Measurements from ENCODE around the gene RUNX1. TPM values are rescaled to one million over a fixed set of nuclear protein-coding genes. Genes with fewer than 3 reads are reported as not detected.

Gene RUNX1
- total and polyA plus RNA-seq, 10 of the 15 experiments (the other 5 are each of a cell fraction or from before 2014, with no cell fraction given): 0.90 to 15.2 (median 4.1) TPM

DNA sequence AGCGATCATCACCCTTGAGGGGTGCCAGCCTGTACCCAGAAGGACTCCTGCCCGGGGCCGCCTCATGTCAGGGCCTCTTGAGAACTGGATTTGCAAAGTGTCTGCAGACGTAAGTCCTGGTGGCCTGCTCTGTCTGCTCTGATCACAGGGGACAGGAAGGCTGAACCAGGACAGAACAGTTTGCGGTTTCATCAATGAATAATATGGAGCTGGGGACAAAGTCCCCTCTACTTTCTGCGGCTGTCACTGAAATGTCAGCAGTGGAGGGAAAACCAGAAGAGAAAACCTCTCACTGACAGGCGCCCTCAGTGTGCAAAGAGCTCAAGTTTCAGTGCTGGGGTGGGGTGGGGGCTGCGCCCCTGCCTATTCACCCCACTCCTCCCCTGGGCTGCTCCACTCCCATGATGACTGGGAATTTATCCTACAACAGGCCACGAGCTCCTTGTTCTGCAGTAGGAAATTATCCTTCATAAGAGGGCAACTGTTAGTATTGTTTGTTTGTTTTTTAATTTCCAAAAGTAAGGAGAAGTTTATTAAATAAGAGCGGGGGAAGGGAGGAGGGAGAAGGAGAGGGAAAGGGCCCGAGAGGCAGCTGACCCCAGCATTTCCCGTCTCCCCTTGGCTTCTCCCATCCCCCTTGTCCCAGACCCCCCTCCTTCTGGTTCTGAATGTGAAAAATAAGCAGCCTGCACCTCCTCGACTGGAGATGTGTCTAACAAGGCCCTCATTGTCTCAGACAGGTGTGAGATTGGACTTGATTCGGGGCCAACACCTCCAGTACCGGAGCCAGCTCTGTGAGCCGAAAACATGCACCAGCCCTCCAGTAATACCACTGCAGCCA lies 231.1 kb downstream of the RUNX1 start:
- ATAC-seq (no peak), FAIRE-seq (no peak)
- no peaks in the 10 kb centered on the region; a peak in 1 of 4 replicates for H3K36me3 ChIP-seq (ENCODE audit: control insufficient read depth in 2 of 2, insufficient read depth in 2 of 2, low read length in 1 of 2)

GRCh38 chr21:34815831-34816705 lies 233.0 kb downstream of the RUNX1 start:
- Histone ChIP-seq H3K27me3 (replicated peaks in 1 of 2; ENCODE audit: control insufficient read depth in 2 of 2, insufficient read depth in 2 of 2, low read length in 1 of 2) (no peaks in the 10 kb centered on the region; a peak in 1 of 4 replicates), H4K20me1 (ENCODE audit: control insufficient read depth, insufficient read depth) (no peaks in the 10 kb centered on the region; the same call in 1 of the 2 replicates), H3K79me2 (ENCODE audit: control insufficient read depth, insufficient read depth, low read length) (no peaks in the 10 kb centered on the region), H2AFZ (ENCODE audit: control insufficient read depth, low read depth, low read length) (no peak overlapping the region), H3K4me1 (ENCODE audit: control insufficient read depth, insufficient read depth, low read length) (no peaks in the 10 kb centered on the region), H3K36me3 (ENCODE audit: control insufficient read depth in 2 of 2, insufficient read depth in 2 of 2, low read length in 1 of 2) (no peaks in the 10 kb centered on the region; a peak in 1 of 4 replicates), H3K9me3 (replicated peaks; ENCODE audit: control insufficient read depth, insufficient read depth, low read length) (no peaks in the 10 kb centered on the region), H3K4me2 (ENCODE audit: control insufficient read depth, insufficient read depth) (no peak overlapping the region), H3K4me3 (no peak overlapping the region), H3K9ac (ENCODE audit: control insufficient read depth, insufficient read depth, low read length) (no peak overlapping the region), H3K27ac (ENCODE audit: control insufficient read depth, insufficient read depth) (no peak overlapping the region)
- no TSS peak for BruUV-seq (replicated peaks)
- RAD21 ChIA-PET (ENCODE audit: unreplicated experiment): no interaction called here
- in situ Hi-C loops (cut with MboI): no loop called here
- TF ChIP-seq FOS (IDR thresholded peaks at IDR 0.05; ENCODE audit: borderline replicate concordance, extremely low read depth, insufficient read length) (no peak), CBX5 (IDR thresholded peaks at IDR 0.05; ENCODE audit: low read depth) (no peak), EZH2 (IDR thresholded peaks at IDR 0.05; ENCODE audit: borderline replicate concordance, control insufficient read depth, low read depth, low read length) (no peak), IRF4 (IDR thresholded peaks at IDR 0.05; ENCODE audit: low read depth, low read length) (no peak), TCF3 (IDR thresholded peaks at IDR 0.05; ENCODE audit: borderline replicate concordance, insufficient read depth, low read depth, low read length) (no peak)
- intact Hi-C loops (cut with micrococcal nuclease; ENCODE audit: unreplicated experiment): no loop called here
- CTCF ChIA-PET: no interaction called here
- no peak for DNase-seq (ENCODE audit: low read depth, low spot score)
- WGBS (ENCODE audit: insufficient coverage, insufficient replicate concordance, low lambda C conversion rate, missing lambda C conversion rate): 36% methylated on average over 9 of the region's 9 CpGs
- POLR2A ChIA-PET: no interaction called here
- SMC1A ChIA-PET (ENCODE audit: uncharacterized antibody, unreplicated experiment): interaction anchor here (1.0 to 1.8 kb wide), 2 partner anchors 9 to 13 kb away, joined by 3 to 6 read pairs; no protein-coding TSS in a partner anchor
- FAIRE-seq: no peak
- ATAC-seq: no peak

More for the DNA sequence above, 231.1 kb downstream of the RUNX1 start:
- Histone ChIP-seq H4K20me1 (ENCODE audit: control insufficient read depth, insufficient read depth) (no peaks in the 10 kb centered on the region; the same call in 1 of the 2 replicates), H3K27me3 (replicated peaks in 1 of 2; ENCODE audit: control insufficient read depth in 2 of 2, insufficient read depth in 2 of 2, low read length in 1 of 2) (no peaks in the 10 kb centered on the region; a peak in 1 of 4 replicates), H3K79me2 (ENCODE audit: control insufficient read depth, insufficient read depth, low read length) (no peaks in the 10 kb centered on the region), H2AFZ (ENCODE audit: control insufficient read depth, low read depth, low read length) (no peak overlapping the region), H3K9ac (ENCODE audit: control insufficient read depth, insufficient read depth, low read length) (no peak overlapping the region), H3K9me3 (replicated peaks; ENCODE audit: control insufficient read depth, insufficient read depth, low read length) (no peaks in the 10 kb centered on the region), H3K4me2 (ENCODE audit: control insufficient read depth, insufficient read depth) (no peak overlapping the region), H3K4me3 (no peak overlapping the region), H3K27ac (ENCODE audit: control insufficient read depth, insufficient read depth) (no peak overlapping the region), H3K4me1 (ENCODE audit: control insufficient read depth, insufficient read depth, low read length) (no peaks in the 10 kb centered on the region)
- WGBS (ENCODE audit: insufficient coverage, insufficient replicate concordance, low lambda C conversion rate, missing lambda C conversion rate): 77% methylated on average over 14 of the region's 16 CpGs
- CTCF ChIA-PET: no interaction called here
- RAD21 ChIA-PET (ENCODE audit: unreplicated experiment): interaction anchor here (2.0 kb wide), 1 partner anchor 11 kb away, joined by 9 read pairs; no protein-coding TSS in a partner anchor
- POLR2A ChIA-PET: interaction anchor here (0.5 kb wide), 1 partner anchor 335 kb away, joined by 4 read pairs; no protein-coding TSS in a partner anchor
- no peak for DNase-seq (ENCODE audit: low read depth, low spot score)
- no peak for TF ChIP-seq NR2C1 (IDR thresholded peaks at IDR 0.05)
- SMC1A ChIA-PET (ENCODE audit: uncharacterized antibody, unreplicated experiment): interaction anchor here (0.8 to 1.5 kb wide), 5 partner anchors 10 to 66 kb away, joined by 3 to 4 read pairs (median 3); no protein-coding TSS in a partner anchor
- intact Hi-C loops (cut with micrococcal nuclease; ENCODE audit: unreplicated experiment) (no loop called here), in situ Hi-C loops (cut with MboI) (no loop called here)
- BruUV-seq (replicated peaks): no TSS peak

Measured in GM12878 (cell line).